Measurements from ENCODE around the gene CEP250.

The CEP250 gene

DNA sequence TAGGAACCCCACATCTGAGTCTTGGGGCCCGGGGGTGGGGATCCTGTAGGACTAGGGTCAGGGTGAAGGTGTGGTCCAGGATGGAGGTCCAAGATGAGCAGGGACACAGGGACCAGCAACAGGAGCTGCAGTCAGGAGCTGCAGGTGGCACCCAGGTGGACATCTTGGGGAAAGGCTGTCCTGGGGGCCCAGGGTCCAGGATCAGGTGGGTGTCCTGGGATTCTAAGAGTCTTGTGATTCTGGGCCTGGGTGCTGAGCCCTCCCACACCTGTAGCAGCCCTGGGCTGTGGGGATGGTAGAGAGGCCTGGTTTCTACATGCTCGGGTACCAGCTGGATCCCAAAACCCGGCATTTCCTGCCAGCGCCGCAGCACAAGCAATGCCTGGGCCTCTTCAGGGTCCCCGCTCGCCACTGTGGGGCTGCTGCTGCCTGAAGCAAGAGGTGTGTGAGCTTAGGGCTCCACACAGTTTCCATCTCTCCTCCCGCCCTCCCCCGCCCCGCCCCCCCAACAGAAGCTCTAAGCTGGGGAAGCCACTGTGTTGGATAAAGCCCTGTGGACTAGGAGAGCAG is 107.2 kb downstream of the CEP250 start:
- no peak for TF ChIP-seq GABPA (IDR thresholded peaks at IDR 0.05; ENCODE audit: low read depth)
- TF ChIP-seq POLR2AphosphoS5 (IDR thresholded peaks at IDR 0.05; ENCODE audit: low read depth), result no peak
- TF ChIP-seq SPI1 (IDR thresholded peaks at IDR 0.05; ENCODE audit: borderline replicate concordance, low read depth), result no peak
- TF ChIP-seq, protein P1, sequence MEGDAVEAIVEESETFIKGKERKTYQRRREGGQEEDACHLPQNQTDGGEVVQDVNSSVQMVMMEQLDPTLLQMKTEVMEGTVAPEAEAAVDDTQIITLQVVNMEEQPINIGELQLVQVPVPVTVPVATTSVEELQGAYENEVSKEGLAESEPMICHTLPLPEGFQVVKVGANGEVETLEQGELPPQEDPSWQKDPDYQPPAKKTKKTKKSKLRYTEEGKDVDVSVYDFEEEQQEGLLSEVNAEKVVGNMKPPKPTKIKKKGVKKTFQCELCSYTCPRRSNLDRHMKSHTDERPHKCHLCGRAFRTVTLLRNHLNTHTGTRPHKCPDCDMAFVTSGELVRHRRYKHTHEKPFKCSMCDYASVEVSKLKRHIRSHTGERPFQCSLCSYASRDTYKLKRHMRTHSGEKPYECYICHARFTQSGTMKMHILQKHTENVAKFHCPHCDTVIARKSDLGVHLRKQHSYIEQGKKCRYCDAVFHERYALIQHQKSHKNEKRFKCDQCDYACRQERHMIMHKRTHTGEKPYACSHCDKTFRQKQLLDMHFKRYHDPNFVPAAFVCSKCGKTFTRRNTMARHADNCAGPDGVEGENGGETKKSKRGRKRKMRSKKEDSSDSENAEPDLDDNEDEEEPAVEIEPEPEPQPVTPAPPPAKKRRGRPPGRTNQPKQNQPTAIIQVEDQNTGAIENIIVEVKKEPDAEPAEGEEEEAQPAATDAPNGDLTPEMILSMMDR (IDR thresholded peaks at IDR 0.05; ENCODE audit: insufficient read depth, low read length), result no peak
- TF ChIP-seq, protein P2, sequence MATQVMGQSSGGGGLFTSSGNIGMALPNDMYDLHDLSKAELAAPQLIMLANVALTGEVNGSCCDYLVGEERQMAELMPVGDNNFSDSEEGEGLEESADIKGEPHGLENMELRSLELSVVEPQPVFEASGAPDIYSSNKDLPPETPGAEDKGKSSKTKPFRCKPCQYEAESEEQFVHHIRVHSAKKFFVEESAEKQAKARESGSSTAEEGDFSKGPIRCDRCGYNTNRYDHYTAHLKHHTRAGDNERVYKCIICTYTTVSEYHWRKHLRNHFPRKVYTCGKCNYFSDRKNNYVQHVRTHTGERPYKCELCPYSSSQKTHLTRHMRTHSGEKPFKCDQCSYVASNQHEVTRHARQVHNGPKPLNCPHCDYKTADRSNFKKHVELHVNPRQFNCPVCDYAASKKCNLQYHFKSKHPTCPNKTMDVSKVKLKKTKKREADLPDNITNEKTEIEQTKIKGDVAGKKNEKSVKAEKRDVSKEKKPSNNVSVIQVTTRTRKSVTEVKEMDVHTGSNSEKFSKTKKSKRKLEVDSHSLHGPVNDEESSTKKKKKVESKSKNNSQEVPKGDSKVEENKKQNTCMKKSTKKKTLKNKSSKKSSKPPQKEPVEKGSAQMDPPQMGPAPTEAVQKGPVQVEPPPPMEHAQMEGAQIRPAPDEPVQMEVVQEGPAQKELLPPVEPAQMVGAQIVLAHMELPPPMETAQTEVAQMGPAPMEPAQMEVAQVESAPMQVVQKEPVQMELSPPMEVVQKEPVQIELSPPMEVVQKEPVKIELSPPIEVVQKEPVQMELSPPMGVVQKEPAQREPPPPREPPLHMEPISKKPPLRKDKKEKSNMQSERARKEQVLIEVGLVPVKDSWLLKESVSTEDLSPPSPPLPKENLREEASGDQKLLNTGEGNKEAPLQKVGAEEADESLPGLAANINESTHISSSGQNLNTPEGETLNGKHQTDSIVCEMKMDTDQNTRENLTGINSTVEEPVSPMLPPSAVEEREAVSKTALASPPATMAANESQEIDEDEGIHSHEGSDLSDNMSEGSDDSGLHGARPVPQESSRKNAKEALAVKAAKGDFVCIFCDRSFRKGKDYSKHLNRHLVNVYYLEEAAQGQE (IDR thresholded peaks at IDR 0.05; ENCODE audit: insufficient replicate concordance, low read depth), result no peak
- H3K27me3 ChIP-seq (ENCODE audit: insufficient read depth, poor library complexity, severe bottlenecking), result no peaks in the 10 kb centered on the region
- no peak for DNase-seq (ENCODE audit: low read depth in 1 of 2, low spot score in 1 of 2)
- no peak overlapping the region for H3K27ac ChIP-seq (replicated peaks)
- H3K4me3 ChIP-seq (replicated peaks; ENCODE audit: insufficient read depth, low read length), result no peak overlapping the region

DNA sequence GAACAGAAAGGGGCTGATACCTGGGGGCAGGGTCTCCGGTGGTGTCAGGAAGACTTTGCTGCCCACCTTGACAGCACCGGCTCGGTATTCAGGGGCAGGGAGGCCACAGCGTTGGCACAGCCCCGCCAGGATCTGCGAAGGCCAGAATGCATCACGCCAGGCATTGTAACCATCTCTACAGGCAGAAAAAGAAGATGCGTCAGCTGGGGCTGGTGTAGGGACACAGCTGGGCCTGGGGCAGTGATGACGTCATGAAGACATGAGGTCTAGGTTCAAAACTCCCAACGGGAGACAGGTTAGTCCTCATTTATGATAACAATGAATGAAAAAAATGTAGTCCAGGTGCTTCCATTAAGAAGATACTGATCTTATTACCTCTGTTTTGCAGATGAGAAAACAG is 108.4 kb downstream of the CEP250 start:
- no peak overlapping the region for H3K27ac ChIP-seq (replicated peaks)
- no peak for DNase-seq (ENCODE audit: low read depth in 1 of 2, low spot score in 1 of 2)
- TF ChIP-seq, protein P2 (IDR thresholded peaks at IDR 0.05; ENCODE audit: insufficient replicate concordance, low read depth), result no peak
- TF ChIP-seq, protein P1 (IDR thresholded peaks at IDR 0.05; ENCODE audit: insufficient read depth, low read length), result no peak
- no peak for TF ChIP-seq SPI1 (IDR thresholded peaks at IDR 0.05; ENCODE audit: borderline replicate concordance, low read depth)
- TF ChIP-seq GABPA (IDR thresholded peaks at IDR 0.05; ENCODE audit: low read depth), result no peak
- TF ChIP-seq POLR2AphosphoS5 (IDR thresholded peaks at IDR 0.05; ENCODE audit: low read depth), result no peak
- no peaks in the 10 kb centered on the region for H3K27me3 ChIP-seq (ENCODE audit: insufficient read depth, poor library complexity, severe bottlenecking)
- H3K4me3 ChIP-seq (replicated peaks; ENCODE audit: insufficient read depth, low read length), result no peak overlapping the region

DNA sequence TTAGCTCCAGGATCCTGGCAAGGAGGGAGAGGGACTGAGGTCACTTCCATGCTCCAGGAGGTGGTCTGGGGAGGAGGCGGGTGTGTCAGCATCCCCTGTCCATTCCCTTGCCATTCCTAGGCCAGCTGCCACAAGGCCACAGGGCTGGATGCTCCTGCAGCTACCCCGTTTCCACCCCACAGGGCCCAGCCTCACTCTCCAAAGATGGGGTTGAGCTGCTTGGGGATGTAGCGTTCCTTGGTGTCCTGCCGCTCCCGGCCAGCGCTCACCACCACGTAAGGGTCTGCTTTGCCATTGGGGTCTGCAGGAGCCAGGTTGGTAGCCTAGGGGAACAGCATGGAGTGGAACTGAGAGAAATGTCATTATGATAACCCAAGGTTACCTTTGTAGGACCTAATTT is 109.5 kb downstream of the CEP250 start:
- no peak for DNase-seq (ENCODE audit: low read depth in 1 of 2, low spot score in 1 of 2)
- no peak overlapping the region for H3K27ac ChIP-seq (replicated peaks)
- TF ChIP-seq SPI1 (IDR thresholded peaks at IDR 0.05; ENCODE audit: borderline replicate concordance, low read depth) (no peak), GABPA (IDR thresholded peaks at IDR 0.05; ENCODE audit: low read depth) (no peak), POLR2AphosphoS5 (IDR thresholded peaks at IDR 0.05; ENCODE audit: low read depth) (no peak)
- TF ChIP-seq, protein P2 (IDR thresholded peaks at IDR 0.05; ENCODE audit: insufficient replicate concordance, low read depth), result no peak
- TF ChIP-seq, protein P1 (IDR thresholded peaks at IDR 0.05; ENCODE audit: insufficient read depth, low read length), result no peak
- no peaks in the 10 kb centered on the region for H3K27me3 ChIP-seq (ENCODE audit: insufficient read depth, poor library complexity, severe bottlenecking)
- no peak overlapping the region for H3K4me3 ChIP-seq (replicated peaks; ENCODE audit: insufficient read depth, low read length)

Measured in HL-60 (cell line).